Activated T-helper 1 cell treated with anti-CD3 and anti-CD28 coated beads, Interleukin-12 subunit alpha, Interleukin-12 subunit beta, Interleukin-2, Interleukin-4 antibody, amounts not matched to agents 30 ng/mL and 10 ng/mL and 1 ng/mL, durations not matched to agents 14 hours and 24 hours and 36 hours (primary cell): ENCODE measurements around the gene TRH. TPM values are rescaled to one million over a fixed set of nuclear protein-coding genes. Genes with fewer than 3 reads are reported as not detected.
"Not testable (repeated sequence)": the region's sequence is repeated elsewhere in the genome, so short reads cannot be mapped to it uniquely, and the experiment has no call there.

Source experiments
- DNase-seq: peaks from one replicate; pipeline ENCODE4 v3.0.0; 2021; ENCODE audit warnings: low spot score
- H3K27ac Mint-ChIP-seq: one replicate; pipeline ENCODE4 v1.8.0; 2021; ENCODE audit warnings: mild to moderate bottlenecking, mixed read lengths
- H3K27me3 Mint-ChIP-seq: one replicate; pipeline ENCODE4 v1.8.0; 2022; ENCODE audit warnings: mild to moderate bottlenecking, moderate library complexity, mixed read lengths; ENCODE audit not compliant: insufficient read depth
- H3K36me3 Mint-ChIP-seq: one replicate; pipeline ENCODE4 v1.8.0; 2021; ENCODE audit warnings: low read depth, mixed read lengths
- H3K4me1 Mint-ChIP-seq: one replicate; pipeline ENCODE4 v1.8.0; 2021; ENCODE audit warnings: low read depth, mixed read lengths
- H3K4me3 Mint-ChIP-seq: one replicate; pipeline ENCODE4 v1.8.0; 2021; ENCODE audit warnings: mild to moderate bottlenecking, moderate library complexity, mixed read lengths
- H3K9me3 Mint-ChIP-seq: one replicate; pipeline ENCODE4 v1.8.0; 2021; ENCODE audit warnings: mixed read lengths
- intact Hi-C: fragments of 100-400 bp; cut with micrococcal nuclease; formaldehyde crosslinking; loops from one replicate; pipeline ENCODE4 v1.15.1; 2024
- total RNA-seq: library from RNA; stranded (reverse); gene quantifications from 2 replicates; pipeline ENCODE4 v1.2.3, GENCODE V29; 2022

Gene TRH
- total RNA-seq, 1 donor from 2014 or later = not detected

DNA sequence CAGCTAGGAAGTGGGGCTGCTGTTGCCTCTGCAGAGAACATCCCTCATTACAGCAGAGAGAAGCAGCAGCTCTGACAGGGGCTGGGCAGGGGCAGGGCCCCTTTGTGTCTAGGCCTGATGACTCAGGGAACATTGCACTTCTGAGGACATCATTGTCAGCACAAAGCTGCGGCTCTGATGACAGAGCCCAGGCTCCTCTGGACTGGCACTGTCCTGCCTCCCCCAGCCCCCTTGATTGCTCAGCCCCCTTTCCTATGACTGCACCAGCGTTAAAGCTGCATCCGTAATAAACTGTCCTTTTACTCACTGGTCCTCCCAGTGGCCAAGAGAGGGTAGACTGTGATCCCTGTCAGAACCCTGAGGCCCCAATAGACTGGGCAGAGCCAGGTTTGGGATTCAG lies 18.3 kb downstream of the TRH start:
- H3K27ac Mint-ChIP-seq = no peak overlapping the region
- H3K36me3 Mint-ChIP-seq = no peaks in the 10 kb centered on the region
- peaks cover 18% of the 10 kb centered on the region for H3K27me3 Mint-ChIP-seq
- H3K4me1 Mint-ChIP-seq = no peaks in the 10 kb centered on the region
- intact Hi-C loops = no loop called here
- H3K4me3 Mint-ChIP-seq = no peak overlapping the region
- DNase-seq = no peak
- no peaks in the 10 kb centered on the region for H3K9me3 Mint-ChIP-seq

DNA sequence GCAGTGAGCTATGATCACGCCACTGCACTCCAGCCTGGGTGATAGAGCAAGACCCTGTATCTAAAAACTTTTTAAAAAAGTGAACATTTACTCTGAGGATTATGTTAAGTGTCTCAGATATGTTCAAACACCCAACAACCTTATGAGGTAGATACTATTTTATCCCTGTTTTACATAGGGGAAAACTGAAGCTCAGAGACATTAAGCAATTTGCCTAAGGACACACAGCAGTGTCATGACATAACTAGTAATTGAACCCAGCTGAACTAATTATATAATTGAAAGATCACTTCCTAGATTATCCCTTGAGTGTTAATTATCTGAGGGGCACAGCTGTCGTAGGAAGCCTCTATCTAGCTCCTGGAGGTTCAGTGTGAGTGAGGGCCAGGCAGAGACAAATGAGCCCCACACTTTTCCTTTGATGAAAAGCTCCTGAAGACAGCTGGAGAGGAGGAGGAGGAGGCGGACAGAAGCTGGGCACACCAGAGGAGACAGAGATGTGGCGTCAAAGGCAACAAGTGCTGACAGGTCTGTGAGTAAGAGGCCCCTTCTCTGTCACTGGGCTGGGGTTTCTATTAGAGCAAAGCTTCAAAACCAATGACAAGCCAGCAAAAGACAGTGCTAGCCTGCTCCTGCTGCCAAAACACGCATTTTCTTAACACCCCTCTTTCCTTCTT lies 20.5 kb downstream of the TRH start:
- no peak overlapping the region for H3K4me3 Mint-ChIP-seq
- H3K27me3 Mint-ChIP-seq = peaks cover 19% of the 10 kb centered on the region
- H3K27ac Mint-ChIP-seq = no peak overlapping the region
- no peaks in the 10 kb centered on the region for H3K4me1 Mint-ChIP-seq
- intact Hi-C loops = no loop called here
- H3K36me3 Mint-ChIP-seq = no peaks in the 10 kb centered on the region
- no peak for DNase-seq
- no peaks in the 10 kb centered on the region for H3K9me3 Mint-ChIP-seq

DNA sequence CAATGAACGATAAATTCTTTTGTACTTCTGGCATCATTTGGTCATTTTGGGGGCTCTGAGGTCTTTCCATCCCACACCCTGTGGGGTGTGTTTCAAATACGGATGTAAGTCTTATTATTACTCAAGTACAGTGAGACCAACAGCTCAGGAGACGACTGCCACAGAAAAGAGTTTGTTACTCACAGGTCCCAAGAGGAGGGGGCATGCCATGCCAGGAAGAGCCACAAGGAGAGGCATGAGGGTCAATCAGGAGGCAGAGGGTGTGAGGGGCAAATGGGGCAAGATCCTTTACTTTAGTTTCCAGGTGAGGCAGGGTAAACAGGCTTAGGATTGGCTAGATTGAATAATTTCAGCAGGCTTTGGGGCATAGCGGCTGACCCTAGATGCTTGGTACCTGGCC lies 21.6 kb downstream of the TRH start:
- DNase-seq = no peak
- H3K36me3 Mint-ChIP-seq = no peaks in the 10 kb centered on the region
- H3K4me3 Mint-ChIP-seq = no peak overlapping the region
- H3K27ac Mint-ChIP-seq = no peak overlapping the region
- peaks cover 21% of the 10 kb centered on the region for H3K27me3 Mint-ChIP-seq
- intact Hi-C loops = no loop called here
- H3K9me3 Mint-ChIP-seq = no peaks in the 10 kb centered on the region
- no peaks in the 10 kb centered on the region for H3K4me1 Mint-ChIP-seq

DNA sequence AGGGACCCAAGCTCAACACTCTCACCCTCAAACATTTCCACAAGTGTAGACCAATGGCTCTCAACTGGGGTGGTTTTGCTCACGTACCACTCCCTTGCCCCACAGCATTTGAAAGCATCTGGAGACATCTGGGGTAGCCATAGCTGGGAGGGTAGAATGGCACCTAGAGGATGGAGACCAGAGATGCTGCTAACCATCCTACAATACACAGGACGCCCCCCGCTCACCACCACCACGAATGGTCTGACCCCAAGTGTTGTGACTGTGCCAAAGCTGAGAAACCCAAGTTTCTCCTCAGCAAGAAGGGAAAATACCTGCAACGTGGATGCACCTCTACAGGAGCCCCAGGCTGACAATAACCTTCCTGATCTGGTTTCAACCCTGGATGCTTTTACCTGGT lies 24.7 kb downstream of the TRH start:
- H3K27me3 Mint-ChIP-seq = peaks cover 30% of the 10 kb centered on the region
- DNase-seq, H3K4me1 Mint-ChIP-seq, H3K36me3 Mint-ChIP-seq, H3K27ac Mint-ChIP-seq, intact Hi-C loops, H3K9me3 Mint-ChIP-seq, H3K4me3 Mint-ChIP-seq: not testable (repeated sequence)

DNA sequence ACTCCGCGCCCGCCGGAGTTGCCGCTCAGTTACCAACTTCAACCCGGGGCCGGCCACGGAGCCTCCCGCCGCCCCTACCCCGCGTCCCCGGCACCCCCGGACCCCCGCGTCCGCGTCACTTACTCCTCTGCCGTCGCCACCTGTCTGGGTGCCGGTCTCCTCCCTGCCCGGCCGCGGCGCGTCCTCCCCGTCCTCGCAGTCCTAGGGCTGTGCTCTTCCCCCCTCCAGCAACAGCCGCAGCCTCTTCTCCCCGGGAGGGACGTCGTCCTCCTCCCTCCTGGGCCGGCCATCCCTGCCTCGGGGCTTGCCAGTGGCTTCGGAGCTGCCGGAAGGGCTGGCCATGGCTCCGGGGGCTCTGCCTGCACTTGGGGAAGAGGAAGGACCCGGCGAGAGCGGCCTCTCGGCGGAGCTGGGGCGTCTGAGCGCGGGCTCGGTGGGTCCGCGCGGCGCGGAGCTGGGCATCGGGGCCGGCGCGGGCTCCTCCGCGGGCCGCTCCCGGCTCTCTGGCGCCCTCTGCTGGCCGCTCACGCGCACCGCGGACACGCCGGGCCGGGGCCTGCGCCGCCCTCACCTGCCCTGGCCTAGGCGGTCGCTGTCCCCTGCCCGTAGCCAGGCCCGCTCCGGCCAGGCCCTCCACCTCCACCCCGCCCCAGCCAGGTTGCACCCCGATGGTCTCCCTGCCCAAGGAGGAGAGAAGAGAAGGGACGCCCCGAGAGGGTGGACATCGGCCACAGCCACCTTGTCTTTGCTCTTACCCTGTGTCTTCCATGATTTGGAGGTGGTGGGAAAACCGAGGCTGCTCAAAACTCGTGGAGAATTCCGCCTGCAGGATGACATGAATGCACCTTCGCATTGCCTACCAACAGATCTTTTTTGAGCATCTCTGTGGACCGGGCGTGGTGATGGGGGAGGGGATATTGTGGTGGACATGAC lies 28.4 kb downstream of the TRH start:
- H3K9me3 Mint-ChIP-seq, H3K4me1 Mint-ChIP-seq, H3K36me3 Mint-ChIP-seq: not testable (repeated sequence)
- intact Hi-C loops = loop anchor here (5.0 to 10.0 kb wide), 3 partner anchors 58 to 376 kb away; no protein-coding TSS in a partner anchor
- H3K4me3 Mint-ChIP-seq = peak overlapping the region; percentile 66
- peak; percentile 56 for DNase-seq
- peaks cover 29% of the 10 kb centered on the region for H3K27me3 Mint-ChIP-seq
- peak overlapping the region; percentile 61 for H3K27ac Mint-ChIP-seq

DNA sequence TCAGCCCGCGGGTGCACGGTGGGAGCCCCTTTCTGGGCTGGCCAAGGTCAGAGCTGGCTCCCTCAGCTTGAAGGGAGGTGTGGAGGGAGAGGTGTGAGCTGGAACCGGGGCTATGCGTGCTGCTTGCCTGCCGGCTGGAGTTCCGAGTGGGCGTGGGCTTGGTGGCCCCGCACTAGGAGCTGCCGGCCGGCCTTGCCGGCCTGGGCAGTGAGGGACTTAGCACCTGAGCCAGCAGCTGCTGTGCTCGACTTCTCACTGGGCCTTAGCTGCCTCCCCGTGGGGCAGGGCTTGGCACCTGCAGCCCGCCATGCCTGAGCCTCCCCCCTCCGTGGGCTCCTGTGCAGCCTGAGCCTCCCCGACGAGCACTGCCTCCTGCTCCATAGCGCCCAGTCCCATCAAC lies 36.0 kb downstream of the TRH start:
- no peak for DNase-seq
- H3K9me3 Mint-ChIP-seq = no peaks in the 10 kb centered on the region
- H3K4me1 Mint-ChIP-seq = no peaks in the 10 kb centered on the region
- H3K36me3 Mint-ChIP-seq = no peaks in the 10 kb centered on the region
- intact Hi-C loops = no loop called here
- H3K27ac Mint-ChIP-seq = no peak overlapping the region
- H3K4me3 Mint-ChIP-seq = no peak overlapping the region
- peaks cover 9% of the 10 kb centered on the region for H3K27me3 Mint-ChIP-seq

DNA sequence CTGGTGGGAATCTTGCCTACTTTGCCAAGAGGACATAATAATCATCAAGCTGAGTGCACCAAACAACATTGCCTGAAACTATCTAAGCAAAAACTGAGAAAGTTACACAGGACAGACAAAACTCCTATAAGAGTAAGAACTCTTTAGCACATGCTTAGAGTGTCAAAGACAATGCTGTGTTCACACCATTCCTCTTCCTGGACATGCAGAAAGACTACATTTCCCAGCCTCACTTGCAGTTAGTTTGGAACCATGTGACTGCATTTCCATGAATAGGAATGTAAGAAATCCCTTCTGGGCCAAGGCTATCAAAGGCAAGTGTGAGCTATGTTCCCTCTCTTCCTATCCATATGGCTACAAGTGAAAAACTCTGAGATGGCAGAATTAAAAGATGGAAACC lies 37.6 kb downstream of the TRH start:
- intact Hi-C loops, H3K27ac Mint-ChIP-seq, H3K4me3 Mint-ChIP-seq, H3K9me3 Mint-ChIP-seq, H3K36me3 Mint-ChIP-seq, DNase-seq, H3K27me3 Mint-ChIP-seq, H3K4me1 Mint-ChIP-seq: not testable (repeated sequence)

DNA sequence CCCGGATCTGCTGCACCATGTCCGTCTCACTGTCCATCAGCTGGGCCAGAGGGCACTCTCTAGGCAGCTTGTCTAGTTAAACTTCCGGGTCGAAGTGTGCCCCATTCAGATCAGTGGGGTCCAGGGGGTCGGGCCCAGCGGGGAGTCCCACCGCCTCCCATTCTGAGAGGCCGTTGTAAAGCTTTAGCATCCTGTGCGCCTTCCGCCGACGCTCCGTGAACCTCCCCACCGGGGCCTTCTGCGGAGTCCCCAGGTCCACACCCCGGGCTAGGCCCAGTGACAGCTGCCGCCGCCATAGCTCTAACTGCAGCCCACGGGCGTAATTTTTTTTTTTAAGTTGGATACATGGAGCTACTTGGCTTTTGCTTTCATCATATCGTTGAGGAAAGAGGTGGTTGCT lies 38.7 kb downstream of the TRH start:
- not testable (repeated sequence) for H3K9me3 Mint-ChIP-seq, H3K4me1 Mint-ChIP-seq

DNA sequence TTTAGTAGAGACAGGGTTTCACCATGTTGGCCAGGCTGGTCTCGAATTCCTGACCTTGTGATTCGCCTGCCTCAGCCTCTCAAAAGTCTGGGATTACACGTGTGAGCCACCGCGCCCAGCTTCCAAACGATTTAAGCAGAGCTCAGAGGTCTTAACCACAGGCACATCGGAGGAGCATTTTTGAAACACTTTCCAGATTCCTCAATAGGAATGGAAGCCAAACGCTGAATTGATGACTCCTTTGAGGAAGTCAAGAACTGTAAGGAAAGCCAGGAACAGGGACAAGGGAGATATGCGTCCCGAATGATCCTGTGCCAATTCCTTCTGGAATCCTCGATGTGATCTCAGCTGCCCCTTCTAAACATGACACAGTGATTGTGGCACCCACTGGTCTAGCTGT lies 40.0 kb downstream of the TRH start:
- H3K27me3 Mint-ChIP-seq = peaks cover 6% of the 10 kb centered on the region
- DNase-seq = no peak
- no peak overlapping the region for H3K27ac Mint-ChIP-seq
- no peaks in the 10 kb centered on the region for H3K36me3 Mint-ChIP-seq
- no peaks in the 10 kb centered on the region for H3K4me1 Mint-ChIP-seq
- H3K9me3 Mint-ChIP-seq = no peaks in the 10 kb centered on the region
- no peak overlapping the region for H3K4me3 Mint-ChIP-seq
- intact Hi-C loops = no loop called here

More for the DNA sequence above, 38.7 kb downstream of the TRH start:
- intact Hi-C loops, DNase-seq, H3K27ac Mint-ChIP-seq, H3K4me3 Mint-ChIP-seq, H3K36me3 Mint-ChIP-seq: not testable (repeated sequence)
- peaks cover 12% of the 10 kb centered on the region for H3K27me3 Mint-ChIP-seq

DNA sequence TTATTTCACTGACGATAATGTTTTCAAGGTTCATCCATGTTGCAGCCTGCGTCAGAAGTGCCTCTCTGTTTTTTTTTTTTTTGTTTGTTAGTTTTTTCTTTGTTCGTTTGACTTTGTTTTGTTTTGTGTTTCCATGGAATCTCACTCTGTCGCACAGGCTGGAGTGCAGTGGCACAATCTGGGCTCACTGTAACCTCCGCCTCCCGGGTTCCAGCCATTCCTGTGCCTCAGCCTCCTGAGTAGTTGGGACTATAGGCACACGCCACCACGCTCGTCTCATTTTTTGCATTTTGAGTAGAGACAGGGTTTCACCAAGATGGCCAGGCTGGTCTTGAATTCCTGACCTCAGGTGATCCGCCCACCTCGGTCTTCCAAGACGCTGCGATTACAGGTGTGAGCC lies 43.1 kb downstream of the TRH start:
- H3K36me3 Mint-ChIP-seq, H3K27me3 Mint-ChIP-seq, H3K27ac Mint-ChIP-seq, H3K4me1 Mint-ChIP-seq, H3K9me3 Mint-ChIP-seq, DNase-seq, H3K4me3 Mint-ChIP-seq, intact Hi-C loops: not testable (repeated sequence)

DNA sequence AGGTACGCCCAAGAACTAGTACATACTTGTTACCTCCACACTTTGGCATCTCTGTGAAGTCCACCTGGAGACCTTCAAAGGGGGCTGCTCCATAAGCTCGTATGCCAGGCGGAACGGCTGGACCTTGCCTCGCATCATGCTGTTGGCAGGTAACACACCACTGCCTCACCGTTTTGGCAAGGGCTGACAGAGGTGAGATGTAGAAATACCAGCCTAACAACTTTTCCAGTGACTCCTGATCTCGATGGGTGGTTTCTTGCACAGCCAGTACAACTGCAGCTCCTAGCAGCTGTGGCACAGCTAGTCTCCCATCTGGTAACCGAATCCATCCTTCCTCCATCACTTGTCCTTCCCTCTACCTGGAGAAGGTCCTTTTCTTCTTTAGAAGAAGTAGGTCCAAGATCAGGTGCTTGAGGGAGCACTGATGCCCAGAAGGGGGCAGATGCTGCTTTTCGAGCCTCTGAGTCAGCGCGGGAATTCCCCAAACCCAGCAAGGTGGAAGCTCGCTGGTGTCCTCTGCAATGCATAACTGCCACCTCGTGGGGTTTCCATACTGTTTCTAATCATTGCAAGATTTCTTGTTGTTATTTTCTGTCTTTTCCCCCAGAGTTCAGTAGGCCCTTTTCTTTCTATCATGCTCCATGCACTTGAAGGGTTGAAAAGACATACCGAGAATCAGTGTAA lies 51.8 kb downstream of the TRH start:
- not testable (repeated sequence) for H3K4me3 Mint-ChIP-seq, H3K36me3 Mint-ChIP-seq, H3K27me3 Mint-ChIP-seq, H3K27ac Mint-ChIP-seq, H3K4me1 Mint-ChIP-seq, H3K9me3 Mint-ChIP-seq
- DNase-seq = peak; percentile 18
- intact Hi-C loops = loop anchor here (2.0 kb wide), 1 partner anchor 69 kb away; no protein-coding TSS in a partner anchor

DNA sequence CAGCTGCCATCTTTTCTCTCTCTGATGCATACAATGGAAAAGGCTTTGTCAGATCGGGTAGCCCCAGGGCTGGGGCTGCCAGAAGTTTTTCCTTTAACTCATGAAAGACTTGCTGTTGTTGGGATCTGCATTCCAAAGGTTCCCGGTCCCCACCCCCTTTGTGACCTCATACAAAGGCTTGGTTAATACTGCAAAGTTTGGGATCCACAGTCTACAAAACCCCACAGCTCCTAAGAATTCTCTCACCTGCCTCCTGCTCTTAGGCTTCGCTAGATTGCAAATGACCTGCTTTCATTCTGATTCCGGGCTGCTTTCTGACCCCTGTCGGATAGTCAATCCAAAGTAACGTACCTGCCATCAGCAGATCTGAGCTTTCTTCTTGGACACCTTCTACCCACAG lies 52.9 kb downstream of the TRH start:
- not testable (repeated sequence) for H3K4me3 Mint-ChIP-seq

More for the DNA sequence above, 52.9 kb downstream of the TRH start:
- DNase-seq, H3K4me1 Mint-ChIP-seq, H3K27ac Mint-ChIP-seq, H3K9me3 Mint-ChIP-seq, H3K36me3 Mint-ChIP-seq, H3K27me3 Mint-ChIP-seq: not testable (repeated sequence)
- intact Hi-C loops = loop anchor here (2.0 kb wide), 1 partner anchor 67 kb away; no protein-coding TSS in a partner anchor
